HG02571 (cell line): ENCODE results near the gene ADAR.

ENCODE experiments used
- ATAC-seq: cut with Tn5 transposase; IDR thresholded peaks from one replicate; pipeline ENCODE4 v1.9.1; 2021; ENCODE audit warnings: mild to moderate bottlenecking, moderate library complexity; ENCODE audit not compliant: unreplicated experiment

The ADAR gene

GRCh38 chr1:154586641-154587040 lies 21.3 kb downstream of the ADAR start:
- ATAC-seq = no peak

DNA sequence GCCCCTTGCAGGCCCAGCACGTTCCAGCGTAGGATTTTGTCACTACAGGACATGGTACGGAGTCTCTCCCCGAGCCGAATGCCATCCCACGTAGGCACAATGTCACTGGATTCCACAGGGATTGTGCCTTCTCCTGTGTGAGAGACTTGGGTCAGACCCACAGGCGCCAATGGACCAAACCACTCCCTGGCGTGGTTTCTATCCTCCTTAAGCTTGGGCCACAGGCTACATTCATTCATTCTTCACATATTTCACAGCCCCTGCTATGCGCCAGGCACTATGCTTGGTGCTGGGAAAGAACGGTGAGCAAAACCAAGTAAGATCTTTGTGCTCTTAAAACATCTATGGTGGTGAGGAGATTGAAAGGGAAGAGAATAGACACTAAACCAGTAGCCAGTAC lies 21.8 kb downstream of the ADAR start:
- no peak for ATAC-seq

DNA sequence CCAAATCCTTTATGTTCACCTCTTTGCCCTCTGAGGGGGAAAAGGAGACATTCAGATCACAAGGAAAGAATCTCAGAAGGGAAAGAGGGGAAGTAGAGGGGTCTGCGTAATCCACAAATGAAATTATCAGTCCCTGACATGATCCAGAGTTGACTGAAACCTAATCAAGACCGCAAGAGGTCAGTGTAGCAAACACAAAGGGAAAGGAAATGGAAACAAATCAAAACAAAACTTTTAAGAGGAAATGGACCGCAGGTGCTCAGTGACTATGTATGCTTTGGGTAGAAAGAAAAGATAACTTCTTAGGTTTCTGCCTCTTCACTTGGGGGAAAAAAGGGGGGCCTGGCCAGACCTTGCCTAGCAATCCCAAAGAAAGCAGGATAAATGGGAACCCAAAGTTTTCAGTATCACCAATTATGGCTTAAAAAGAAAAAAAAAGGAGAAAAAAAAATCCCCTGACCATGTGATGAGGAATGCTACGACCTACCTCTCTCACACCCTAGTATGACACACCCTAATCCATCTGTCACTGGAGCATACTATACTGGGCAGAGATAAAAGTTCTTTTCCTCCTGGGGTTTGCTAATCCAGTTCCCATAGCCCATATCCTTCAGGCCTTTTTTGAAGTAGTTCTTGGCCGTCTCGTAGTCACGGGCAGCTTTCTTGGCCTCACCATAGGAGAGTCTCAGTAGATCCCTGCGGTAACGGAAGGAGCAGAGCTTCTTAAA lies 23.6 kb downstream of the ADAR start:
- no peak for ATAC-seq

DNA sequence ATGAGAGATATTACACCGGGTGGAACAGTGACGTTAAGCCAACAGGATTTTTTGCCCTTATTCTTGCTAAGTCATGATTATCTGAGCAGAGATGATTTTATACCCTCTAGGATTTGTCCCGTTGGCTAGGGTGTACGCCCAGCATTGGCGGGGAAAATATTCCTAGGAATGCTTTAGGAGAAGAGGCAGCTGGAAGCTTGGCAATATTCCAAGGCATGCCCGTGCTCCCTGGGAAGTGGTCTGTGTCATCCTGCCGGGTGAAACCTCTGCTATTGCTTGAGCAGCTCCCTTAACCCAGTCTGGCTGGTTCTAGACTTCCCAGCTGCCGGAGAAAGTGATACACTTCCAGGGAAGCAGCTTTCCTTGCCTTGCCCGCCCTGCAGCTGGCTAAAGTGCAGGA lies 24.2 kb downstream of the ADAR start:
- no peak for ATAC-seq

GRCh38 chr1:154582885-154583284 lies 25.1 kb downstream of the ADAR start:
- no peak for ATAC-seq

- no peak for ATAC-seq
Measured at GRCh38 chr1:154581766-154582165, 26.2 kb downstream of the ADAR start.

DNA sequence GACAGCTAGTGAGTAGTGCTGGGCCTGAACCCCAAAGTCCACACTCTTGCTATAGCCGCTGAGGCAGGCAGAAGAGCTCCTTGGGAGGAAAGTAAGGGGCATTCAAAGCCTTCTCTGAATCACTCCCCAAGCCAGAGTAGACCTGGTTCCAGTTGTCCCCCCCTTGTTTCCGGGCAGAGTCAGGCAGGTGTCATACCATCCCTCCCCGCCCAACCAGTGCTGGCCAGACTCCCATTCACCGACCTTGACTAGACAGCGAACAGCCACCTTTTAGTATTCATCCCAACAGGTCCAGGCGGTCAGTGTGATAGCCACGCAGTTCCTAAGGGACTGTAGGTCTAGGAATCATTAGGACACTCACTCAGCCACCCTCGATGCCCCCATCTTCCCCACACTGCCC lies 28.6 kb downstream of the ADAR start:
- ATAC-seq = no peak

GRCh38 chr1:154578058-154578418 lies 29.9 kb downstream of the ADAR start:
- no peak for ATAC-seq

DNA sequence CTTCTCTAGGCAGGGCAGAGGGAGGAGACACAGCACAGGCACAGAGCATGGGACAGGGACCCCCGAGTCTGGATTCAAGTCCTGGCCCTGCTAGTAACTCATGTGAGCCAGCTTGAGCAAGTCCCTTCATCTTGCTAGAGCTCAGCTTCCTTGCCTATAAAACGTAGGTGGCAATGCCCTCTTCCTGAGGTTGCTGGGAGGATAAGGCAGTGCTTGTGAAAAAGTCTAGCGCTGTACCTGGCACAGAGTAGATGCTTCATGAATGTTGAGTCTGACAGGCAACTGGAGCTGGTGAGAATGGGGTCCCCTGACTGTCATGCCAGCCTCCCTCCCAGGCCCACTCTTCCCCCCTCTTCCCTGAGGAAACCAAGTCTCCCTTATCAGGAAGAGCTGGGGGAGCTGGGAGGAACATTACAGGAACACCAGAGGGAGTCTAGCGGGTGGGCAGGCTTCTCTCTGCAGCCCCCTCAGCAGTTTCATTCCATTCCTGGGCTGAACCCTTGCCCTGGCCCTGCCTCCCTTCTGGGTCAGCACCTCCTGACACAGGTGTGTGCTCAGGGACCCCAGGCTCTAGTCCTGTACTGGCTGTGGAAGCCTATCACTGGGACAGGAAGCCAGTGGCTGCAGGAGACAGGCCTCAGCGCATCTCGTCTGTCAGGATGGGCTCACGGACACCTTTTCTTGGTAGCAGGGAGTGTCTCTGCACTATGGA lies 30.5 kb downstream of the ADAR start:
- ATAC-seq = no peak

GRCh38 chr1:154575951-154576566 lies 31.9 kb downstream of the ADAR start:
- ATAC-seq = no peak

GRCh38 chr1:154575147-154575927 lies 32.6 kb downstream of the ADAR start:
- ATAC-seq = no peak

DNA sequence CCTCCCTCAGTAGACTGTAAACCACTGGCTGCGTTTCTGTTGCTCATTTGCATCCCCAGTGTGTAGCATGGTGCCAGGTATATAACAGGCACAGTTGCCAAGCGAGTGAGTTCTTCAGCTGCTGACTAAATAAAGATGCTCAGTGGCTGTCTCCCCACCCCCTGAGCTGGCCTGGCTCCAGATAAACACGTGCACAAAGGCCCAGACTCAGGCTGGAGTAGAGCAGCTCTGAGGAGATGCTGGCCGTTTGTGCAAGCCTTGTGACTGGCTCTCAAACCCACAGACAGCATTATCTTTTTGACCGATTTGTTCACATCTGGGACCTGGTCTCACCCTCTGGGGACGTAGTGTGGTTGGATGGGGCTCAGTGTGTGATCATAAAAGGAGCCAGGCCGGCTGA lies 33.3 kb downstream of the ADAR start:
- no peak for ATAC-seq

DNA sequence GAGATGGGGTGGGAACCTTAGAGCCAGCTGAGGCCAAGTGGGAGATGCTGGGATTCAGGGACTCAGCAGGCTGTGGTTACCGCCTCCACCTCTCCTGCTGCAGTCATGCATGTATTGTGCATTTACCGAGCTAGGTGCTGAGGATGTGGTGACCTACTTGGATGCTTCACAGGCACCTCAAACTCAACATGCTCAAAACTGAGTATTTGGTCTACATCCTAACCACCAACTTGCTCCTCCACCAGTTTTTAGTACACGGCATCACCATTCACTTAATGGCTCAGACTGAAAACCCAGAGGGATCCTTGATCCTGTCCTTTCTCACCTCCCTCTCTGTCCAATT lies 34.8 kb downstream of the ADAR start:
- ATAC-seq = no peak

DNA sequence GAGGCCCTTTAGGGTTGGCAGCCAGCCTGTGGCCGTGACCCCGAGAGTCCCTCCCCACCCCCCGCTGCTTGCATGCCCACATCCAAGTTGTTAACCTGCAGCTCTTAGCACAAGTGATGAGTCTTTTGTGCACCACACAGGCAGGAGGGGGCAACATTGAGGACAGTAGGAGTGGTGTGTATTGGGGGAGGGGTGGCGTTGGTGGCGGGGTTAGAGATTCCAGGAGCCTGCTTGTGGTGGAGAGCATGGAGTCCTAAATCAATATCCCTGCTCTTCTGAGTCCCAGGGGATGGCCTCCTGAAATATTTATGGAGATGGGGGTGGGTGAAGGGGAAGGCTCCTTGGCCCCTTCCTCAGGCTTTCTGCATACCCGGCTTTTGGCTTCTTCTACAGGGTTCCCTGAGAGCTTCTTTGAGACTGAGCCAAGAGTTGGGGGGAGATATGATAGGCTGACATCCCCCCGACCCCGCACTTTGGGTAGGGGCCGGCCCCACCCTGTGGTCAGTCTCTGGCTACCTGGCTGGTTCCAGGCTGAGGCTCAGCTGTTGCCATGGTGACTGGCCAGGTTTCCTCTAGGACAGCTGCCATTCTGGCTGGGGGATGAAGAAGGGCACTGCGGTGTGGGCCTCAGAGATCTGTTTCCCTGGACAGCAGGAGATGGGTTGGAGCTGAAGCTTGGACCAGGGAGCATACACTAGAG lies 35.4 kb downstream of the ADAR start:
- ATAC-seq = no peak

DNA sequence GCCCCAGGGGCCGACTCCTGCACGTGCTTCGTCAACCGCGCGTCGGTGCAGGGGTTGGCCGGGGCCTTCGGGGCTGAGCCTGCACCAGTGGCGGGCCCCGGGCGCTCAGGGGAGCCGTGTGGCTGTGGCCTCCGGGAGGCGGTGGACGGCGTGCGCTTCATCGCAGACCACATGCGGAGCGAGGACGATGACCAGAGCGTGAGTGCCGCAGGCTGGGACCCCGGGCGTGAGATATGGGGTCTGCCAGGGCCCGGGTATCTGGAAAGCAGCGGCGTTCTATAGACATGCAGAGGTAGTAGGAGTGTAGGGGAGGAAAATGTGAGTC lies 36.1 kb downstream of the ADAR start:
- ATAC-seq = no peak

DNA sequence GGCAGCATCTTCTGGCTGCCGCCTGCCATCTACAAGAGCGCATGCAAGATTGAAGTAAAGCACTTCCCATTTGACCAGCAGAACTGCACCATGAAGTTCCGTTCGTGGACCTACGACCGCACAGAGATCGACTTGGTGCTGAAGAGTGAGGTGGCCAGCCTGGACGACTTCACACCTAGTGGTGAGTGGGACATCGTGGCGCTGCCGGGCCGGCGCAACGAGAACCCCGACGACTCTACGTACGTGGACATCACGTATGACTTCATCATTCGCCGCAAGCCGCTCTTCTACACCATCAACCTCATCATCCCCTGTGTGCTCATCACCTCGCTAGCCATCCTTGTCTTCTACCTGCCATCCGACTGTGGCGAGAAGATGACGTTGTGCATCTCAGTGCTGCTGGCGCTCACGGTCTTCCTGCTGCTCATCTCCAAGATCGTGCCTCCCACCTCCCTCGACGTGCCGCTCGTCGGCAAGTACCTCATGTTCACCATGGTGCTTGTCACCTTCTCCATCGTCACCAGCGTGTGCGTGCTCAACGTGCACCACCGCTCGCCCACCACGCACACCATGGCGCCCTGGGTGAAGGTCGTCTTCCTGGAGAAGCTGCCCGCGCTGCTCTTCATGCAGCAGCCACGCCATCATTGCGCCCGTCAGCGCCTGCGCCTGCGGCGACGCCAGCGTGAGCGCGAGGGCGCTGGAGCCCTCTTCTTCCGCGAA lies 36.6 kb downstream of the ADAR start:
- no peak for ATAC-seq

GRCh38 chr1:154568157-154568815 lies 39.7 kb downstream of the ADAR start:
- no peak for ATAC-seq

GRCh38 chr1:154567386-154568156 lies 40.4 kb downstream of the ADAR start, which contains the start of gene CHRNB2:
Gene CHRNB2 (plus strand): TSS chr1:154567778. CDS start chr1:154568045, 267 bp downstream.
- no peak for ATAC-seq

- ATAC-seq = no peak
Measured at GRCh38 chr1:154565876-154566275, 42.1 kb downstream of the ADAR start.
